ENCODE measurements around the gene STN1.

DNA sequence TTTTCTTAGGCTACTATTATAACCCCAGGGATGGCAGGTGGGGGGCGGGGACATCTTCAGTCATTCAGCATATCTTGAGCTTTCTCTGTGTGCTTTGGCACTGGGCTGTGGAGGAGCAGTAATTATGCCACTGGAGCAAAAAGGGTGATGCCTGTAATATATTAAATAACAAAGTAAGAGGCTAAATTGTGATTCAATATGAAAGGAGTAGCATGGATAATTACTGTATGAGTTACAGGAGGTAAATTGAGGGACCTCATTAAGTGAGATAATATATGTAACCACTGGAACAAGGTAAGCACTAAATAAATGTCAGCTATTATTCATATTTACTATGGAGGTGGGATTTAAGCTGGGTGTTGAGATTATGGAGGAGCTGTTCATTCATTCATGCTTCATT lies 3.3 kb upstream of the STN1 start:
- TF ChIP-seq, protein P1, sequence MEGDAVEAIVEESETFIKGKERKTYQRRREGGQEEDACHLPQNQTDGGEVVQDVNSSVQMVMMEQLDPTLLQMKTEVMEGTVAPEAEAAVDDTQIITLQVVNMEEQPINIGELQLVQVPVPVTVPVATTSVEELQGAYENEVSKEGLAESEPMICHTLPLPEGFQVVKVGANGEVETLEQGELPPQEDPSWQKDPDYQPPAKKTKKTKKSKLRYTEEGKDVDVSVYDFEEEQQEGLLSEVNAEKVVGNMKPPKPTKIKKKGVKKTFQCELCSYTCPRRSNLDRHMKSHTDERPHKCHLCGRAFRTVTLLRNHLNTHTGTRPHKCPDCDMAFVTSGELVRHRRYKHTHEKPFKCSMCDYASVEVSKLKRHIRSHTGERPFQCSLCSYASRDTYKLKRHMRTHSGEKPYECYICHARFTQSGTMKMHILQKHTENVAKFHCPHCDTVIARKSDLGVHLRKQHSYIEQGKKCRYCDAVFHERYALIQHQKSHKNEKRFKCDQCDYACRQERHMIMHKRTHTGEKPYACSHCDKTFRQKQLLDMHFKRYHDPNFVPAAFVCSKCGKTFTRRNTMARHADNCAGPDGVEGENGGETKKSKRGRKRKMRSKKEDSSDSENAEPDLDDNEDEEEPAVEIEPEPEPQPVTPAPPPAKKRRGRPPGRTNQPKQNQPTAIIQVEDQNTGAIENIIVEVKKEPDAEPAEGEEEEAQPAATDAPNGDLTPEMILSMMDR (IDR thresholded peaks at IDR 0.05 in 2 of 3, conservative IDR thresholded peaks at IDR 0.05 in 1 of 3; ENCODE audit: control insufficient read depth in 2 of 3, extremely low read depth in 1 of 3, insufficient read depth in 1 of 3, low read depth in 3 of 3, low read length in 3 of 3): no peak
- TF ChIP-seq EZH2 (IDR thresholded peaks at IDR 0.05; ENCODE audit: borderline replicate concordance, control insufficient read depth, low read depth, low read length): no peak
- TF ChIP-seq CEBPB (IDR thresholded peaks at IDR 0.05; ENCODE audit: borderline replicate concordance in 1 of 2, low read depth in 2 of 2, low read length in 2 of 2): no peak
- TF ChIP-seq STAT3 (IDR thresholded peaks at IDR 0.05; ENCODE audit: low read depth, low read length): no peak
- TF ChIP-seq RCOR1 (conservative IDR thresholded peaks at IDR 0.05; ENCODE audit: low read depth, low read length): no peak
- TF ChIP-seq, protein P2, sequence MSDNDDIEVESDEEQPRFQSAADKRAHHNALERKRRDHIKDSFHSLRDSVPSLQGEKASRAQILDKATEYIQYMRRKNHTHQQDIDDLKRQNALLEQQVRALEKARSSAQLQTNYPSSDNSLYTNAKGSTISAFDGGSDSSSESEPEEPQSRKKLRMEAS (IDR thresholded peaks at IDR 0.05; ENCODE audit: low read depth, low read length): no peak
- TF ChIP-seq SMAD5 (IDR thresholded peaks at IDR 0.05; ENCODE audit: low read depth): no peak
- no peak for TF ChIP-seq SIN3A (IDR thresholded peaks at IDR 0.05; ENCODE audit: low read depth, low read length)
- TF ChIP-seq TBL1XR1 (IDR thresholded peaks at IDR 0.05; ENCODE audit: low read depth, low read length): no peak
- TF ChIP-seq, protein P3, sequence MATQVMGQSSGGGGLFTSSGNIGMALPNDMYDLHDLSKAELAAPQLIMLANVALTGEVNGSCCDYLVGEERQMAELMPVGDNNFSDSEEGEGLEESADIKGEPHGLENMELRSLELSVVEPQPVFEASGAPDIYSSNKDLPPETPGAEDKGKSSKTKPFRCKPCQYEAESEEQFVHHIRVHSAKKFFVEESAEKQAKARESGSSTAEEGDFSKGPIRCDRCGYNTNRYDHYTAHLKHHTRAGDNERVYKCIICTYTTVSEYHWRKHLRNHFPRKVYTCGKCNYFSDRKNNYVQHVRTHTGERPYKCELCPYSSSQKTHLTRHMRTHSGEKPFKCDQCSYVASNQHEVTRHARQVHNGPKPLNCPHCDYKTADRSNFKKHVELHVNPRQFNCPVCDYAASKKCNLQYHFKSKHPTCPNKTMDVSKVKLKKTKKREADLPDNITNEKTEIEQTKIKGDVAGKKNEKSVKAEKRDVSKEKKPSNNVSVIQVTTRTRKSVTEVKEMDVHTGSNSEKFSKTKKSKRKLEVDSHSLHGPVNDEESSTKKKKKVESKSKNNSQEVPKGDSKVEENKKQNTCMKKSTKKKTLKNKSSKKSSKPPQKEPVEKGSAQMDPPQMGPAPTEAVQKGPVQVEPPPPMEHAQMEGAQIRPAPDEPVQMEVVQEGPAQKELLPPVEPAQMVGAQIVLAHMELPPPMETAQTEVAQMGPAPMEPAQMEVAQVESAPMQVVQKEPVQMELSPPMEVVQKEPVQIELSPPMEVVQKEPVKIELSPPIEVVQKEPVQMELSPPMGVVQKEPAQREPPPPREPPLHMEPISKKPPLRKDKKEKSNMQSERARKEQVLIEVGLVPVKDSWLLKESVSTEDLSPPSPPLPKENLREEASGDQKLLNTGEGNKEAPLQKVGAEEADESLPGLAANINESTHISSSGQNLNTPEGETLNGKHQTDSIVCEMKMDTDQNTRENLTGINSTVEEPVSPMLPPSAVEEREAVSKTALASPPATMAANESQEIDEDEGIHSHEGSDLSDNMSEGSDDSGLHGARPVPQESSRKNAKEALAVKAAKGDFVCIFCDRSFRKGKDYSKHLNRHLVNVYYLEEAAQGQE (IDR thresholded peaks at IDR 0.05; ENCODE audit: low read depth, low read length): no peak
- TF ChIP-seq SRF (IDR thresholded peaks at IDR 0.05; ENCODE audit: low read depth in 2 of 2, low read length in 2 of 2): no peak
- no peak for TF ChIP-seq GABPA (IDR thresholded peaks at IDR 0.05; ENCODE audit: low read depth)

All from GM12878 (cell line).